HEK293T (cell line): ENCODE measurements around the gene GDPD5.

Experiments used
- CTCF ChIA-PET: fragments of 350-600 bp; formaldehyde crosslinking; extraction: SDS; loops from one replicate; lab custom pipeline; 2021; ENCODE audit warnings: antibody characterized with exemption, inconsistent platforms; lab: Yijun Ruan, JAX
- POLR2A ChIA-PET: fragments of 350-600 bp; formaldehyde crosslinking; extraction: SDS; loops from one replicate; lab custom pipeline; 2020; ENCODE audit warnings: antibody characterized with exemption, inconsistent platforms; lab: Yijun Ruan, JAX
- DNase-seq: peaks from one replicate; pipeline ENCODE4 v3.0.0; 2012; ENCODE audit warnings: mixed read lengths; ENCODE audit errors: extremely low spot score
- ARNT ChIP-seq: fragments of 450-650 bp; IDR thresholded peaks from 2 replicates; pipeline ENCODE4 v1.6.1; 2017; ENCODE audit warnings: mild to moderate bottlenecking
- BHLHE40 ChIP-seq: fragments of 450-650 bp; IDR thresholded peaks from 2 replicates; pipeline ENCODE4 v1.6.1; 2016; ENCODE audit warnings: mild to moderate bottlenecking, moderate library complexity, borderline replicate concordance
- CTBP1 ChIP-seq: fragments of 450-650 bp; IDR thresholded peaks from 2 replicates; pipeline ENCODE4 v1.6.1; 2016; ENCODE audit warnings: borderline replicate concordance
- ELF4 ChIP-seq: fragments of 450-650 bp; IDR thresholded peaks from 2 replicates; pipeline ENCODE4 v1.6.1; 2017; ENCODE audit warnings: antibody characterized with exemption
- FOXA1 ChIP-seq: fragments of 450-650 bp; IDR thresholded peaks from 2 replicates; pipeline ENCODE4 v1.6.1; 2016; ENCODE audit warnings: mild to moderate bottlenecking
- FOXK2 ChIP-seq: fragments of 450-650 bp; IDR thresholded peaks from 2 replicates; pipeline ENCODE4 v1.6.1; 2016; ENCODE audit warnings: mild to moderate bottlenecking
- FOXM1 ChIP-seq: fragments of 450-650 bp; IDR thresholded peaks from 2 replicates; pipeline ENCODE4 v1.6.1; 2017; ENCODE audit warnings: mild to moderate bottlenecking, borderline replicate concordance
- HDGF ChIP-seq: fragments of 450-650 bp; IDR thresholded peaks from 2 replicates; pipeline ENCODE4 v1.6.1; 2017; ENCODE audit warnings: antibody characterized with exemption, borderline replicate concordance
- L3MBTL2 ChIP-seq: fragments of 450-650 bp; conservative IDR thresholded peaks from 2 replicates; pipeline ENCODE4 v1.6.1; 2016; ENCODE audit warnings: mild to moderate bottlenecking
- LEF1 ChIP-seq: fragments of 450-650 bp; IDR thresholded peaks from 2 replicates; pipeline ENCODE4 v1.6.1; 2017; ENCODE audit warnings: mild to moderate bottlenecking, borderline replicate concordance
- NFRKB ChIP-seq: fragments of 450-650 bp; IDR thresholded peaks from 2 replicates; pipeline ENCODE4 v1.6.1; 2016; ENCODE audit warnings: mild to moderate bottlenecking, moderate library complexity
- SP1 ChIP-seq: fragments of 450-650 bp; IDR thresholded peaks from 2 replicates; pipeline ENCODE4 v1.6.1; 2017
- SUZ12 ChIP-seq: fragments of 450-650 bp; IDR thresholded peaks from 2 replicates; pipeline ENCODE4 v1.6.1; 2016; ENCODE audit warnings: mild to moderate bottlenecking
- TARDBP ChIP-seq: fragments of 450-650 bp; IDR thresholded peaks from 2 replicates; pipeline ENCODE4 v1.6.1; 2016
- ZNF384 ChIP-seq: fragments of 450-650 bp; IDR thresholded peaks from 2 replicates; pipeline ENCODE4 v1.6.1; 2016
- TF ChIP-seq, protein P1 (sequence below): fragments of 450-650 bp; IDR thresholded peaks from 2 replicates; pipeline ENCODE4 v1.6.1; 2016

The GDPD5 gene

DNA sequence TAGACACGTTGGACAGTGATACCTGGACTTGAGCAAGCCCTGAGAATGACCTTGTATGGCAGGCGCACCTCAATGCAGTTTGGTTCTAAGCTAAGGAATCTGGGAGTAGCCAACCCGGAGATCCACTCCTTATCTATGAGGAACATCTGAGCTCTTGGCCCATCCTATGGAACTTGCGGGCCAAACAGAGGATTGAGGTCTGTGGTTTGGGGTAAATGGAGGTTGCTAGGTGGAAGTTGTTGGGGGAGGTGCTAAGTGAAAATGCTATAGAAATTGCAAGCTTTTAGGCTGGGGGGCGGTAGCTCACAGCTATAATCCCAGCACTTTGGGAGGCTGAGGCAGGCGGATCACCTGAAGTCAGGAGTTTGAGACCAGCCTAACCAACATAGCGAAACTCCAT lies 8.9 kb downstream of the GDPD5 start:
- no peak for DNase-seq
- TF ChIP-seq, protein P1, sequence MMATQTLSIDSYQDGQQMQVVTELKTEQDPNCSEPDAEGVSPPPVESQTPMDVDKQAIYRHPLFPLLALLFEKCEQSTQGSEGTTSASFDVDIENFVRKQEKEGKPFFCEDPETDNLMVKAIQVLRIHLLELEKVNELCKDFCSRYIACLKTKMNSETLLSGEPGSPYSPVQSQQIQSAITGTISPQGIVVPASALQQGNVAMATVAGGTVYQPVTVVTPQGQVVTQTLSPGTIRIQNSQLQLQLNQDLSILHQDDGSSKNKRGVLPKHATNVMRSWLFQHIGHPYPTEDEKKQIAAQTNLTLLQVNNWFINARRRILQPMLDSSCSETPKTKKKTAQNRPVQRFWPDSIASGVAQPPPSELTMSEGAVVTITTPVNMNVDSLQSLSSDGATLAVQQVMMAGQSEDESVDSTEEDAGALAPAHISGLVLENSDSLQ = no peak
- TF ChIP-seq ZNF384 (no peak), SP1 (no peak), ARNT (no peak), BHLHE40 (no peak), L3MBTL2 (no peak)
- POLR2A ChIA-PET = interaction anchor here (1.3 kb wide), 1 partner anchor 10 kb away, joined by 3 read pairs; no protein-coding TSS in a partner anchor
- CTCF ChIA-PET = no interaction called here

DNA sequence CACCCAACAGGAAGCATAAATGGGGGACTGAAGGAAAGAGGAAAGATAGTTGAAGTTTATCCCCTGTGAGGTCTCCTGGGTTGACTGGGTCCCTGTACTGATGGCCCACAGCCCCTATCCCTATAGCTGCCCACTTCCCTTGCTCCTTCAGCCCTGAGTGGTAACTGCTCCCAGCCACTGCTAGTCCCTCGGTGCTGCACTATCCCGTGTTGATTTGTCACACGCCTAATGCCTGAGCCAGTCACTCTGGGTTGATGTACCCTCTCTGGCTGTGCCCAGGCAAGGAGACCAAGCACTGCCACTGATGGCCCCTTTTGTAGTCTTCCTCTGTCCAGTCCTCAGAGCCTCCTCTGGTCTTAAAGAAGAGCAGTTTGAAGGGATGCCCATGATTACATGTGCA lies 9.6 kb downstream of the GDPD5 start:
- TF ChIP-seq BHLHE40 (no peak), ARNT (no peak), FOXA1 (no peak), TARDBP (no peak), FOXK2 (no peak), CTBP1 (no peak), NFRKB (no peak), HDGF (no peak), SP1 (no peak), FOXM1 (no peak), L3MBTL2 (no peak), SUZ12 (no peak), ZNF384 (no peak), ELF4 (no peak), LEF1 (no peak)
- TF ChIP-seq, protein P1 = no peak
- ChIA-PET POLR2A (interaction anchor here (1.3 kb wide), 1 partner anchor 9 kb away, joined by 3 read pairs; no protein-coding TSS in a partner anchor), CTCF (no interaction called here)
- DNase-seq = no peak

DNA sequence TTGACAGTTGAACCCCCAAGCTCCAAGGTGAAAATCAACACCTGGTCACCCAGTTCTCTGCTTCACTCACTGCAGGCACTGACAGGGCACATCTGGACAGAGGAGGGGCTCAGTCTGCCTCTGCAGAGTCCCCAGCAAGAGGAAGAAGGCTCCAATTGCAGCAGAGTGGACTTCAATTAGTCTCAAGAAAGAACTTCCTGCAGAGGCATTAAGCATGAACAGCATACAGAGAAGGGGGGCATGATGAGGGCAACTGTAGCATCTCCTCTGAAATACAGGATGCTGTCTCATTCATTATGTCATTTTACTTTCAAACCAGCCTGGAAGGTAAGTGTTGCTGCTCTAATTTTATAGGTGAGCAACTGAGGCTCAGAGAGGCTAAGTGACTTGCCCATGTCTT lies 11.1 kb downstream of the GDPD5 start:
- CTCF ChIA-PET = no interaction called here
- POLR2A ChIA-PET = no interaction called here
- TF ChIP-seq SP1 (no peak), NFRKB (no peak), ZNF384 (no peak), FOXM1 (no peak), FOXA1 (no peak), ARNT (no peak), FOXK2 (no peak), BHLHE40 (no peak), LEF1 (no peak), TARDBP (no peak), L3MBTL2 (no peak), HDGF (no peak), SUZ12 (no peak), ELF4 (no peak), CTBP1 (no peak)
- TF ChIP-seq, protein P1 = no peak
- no peak for DNase-seq

DNA sequence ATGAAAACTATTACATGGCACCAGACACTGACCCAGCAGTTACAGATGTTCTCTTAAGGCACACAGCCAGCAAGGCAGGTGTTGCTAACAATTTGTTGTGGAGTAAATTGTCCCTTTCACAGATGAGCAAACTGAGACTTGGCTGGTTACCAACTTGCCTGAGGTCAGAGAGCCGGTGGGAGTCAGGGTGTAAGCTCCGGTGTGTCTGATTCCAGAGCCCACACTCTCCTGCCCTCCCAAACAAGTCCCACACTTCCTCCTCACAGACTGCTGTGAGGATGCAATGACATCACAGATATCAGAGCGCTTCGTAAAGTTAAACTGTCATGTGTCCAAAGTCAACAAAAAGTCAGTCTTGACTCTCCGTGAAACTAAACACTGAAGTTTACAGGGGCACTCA lies 12.5 kb downstream of the GDPD5 start:
- TF ChIP-seq FOXM1 (no peak), SP1 (no peak), NFRKB (no peak), CTBP1 (no peak), ELF4 (no peak), FOXK2 (no peak), FOXA1 (no peak), HDGF (no peak), ARNT (no peak), L3MBTL2 (no peak), SUZ12 (no peak), TARDBP (no peak), BHLHE40 (no peak), ZNF384 (no peak), LEF1 (no peak)
- TF ChIP-seq, protein P1 = no peak
- no peak for DNase-seq
- ChIA-PET CTCF (no interaction called here), POLR2A (no interaction called here)

DNA sequence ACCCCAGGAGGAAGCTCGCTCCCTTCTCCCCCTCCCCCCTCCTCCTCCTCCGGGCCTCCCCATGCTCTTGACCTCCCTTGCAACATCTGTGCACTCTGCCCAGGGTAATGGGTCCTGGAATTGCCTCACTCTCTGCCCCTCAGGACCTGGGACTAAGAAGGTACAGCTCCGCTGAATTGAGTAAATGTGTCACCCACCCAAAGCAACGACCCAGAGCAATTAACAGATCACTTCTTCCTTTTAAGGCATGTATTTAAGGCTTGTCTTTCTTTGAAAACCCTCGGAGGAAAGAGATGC lies 15.1 kb downstream of the GDPD5 start:
- POLR2A ChIA-PET = no interaction called here
- CTCF ChIA-PET = no interaction called here
- no peak for DNase-seq
- TF ChIP-seq ARNT (no peak), LEF1 (no peak)

DNA sequence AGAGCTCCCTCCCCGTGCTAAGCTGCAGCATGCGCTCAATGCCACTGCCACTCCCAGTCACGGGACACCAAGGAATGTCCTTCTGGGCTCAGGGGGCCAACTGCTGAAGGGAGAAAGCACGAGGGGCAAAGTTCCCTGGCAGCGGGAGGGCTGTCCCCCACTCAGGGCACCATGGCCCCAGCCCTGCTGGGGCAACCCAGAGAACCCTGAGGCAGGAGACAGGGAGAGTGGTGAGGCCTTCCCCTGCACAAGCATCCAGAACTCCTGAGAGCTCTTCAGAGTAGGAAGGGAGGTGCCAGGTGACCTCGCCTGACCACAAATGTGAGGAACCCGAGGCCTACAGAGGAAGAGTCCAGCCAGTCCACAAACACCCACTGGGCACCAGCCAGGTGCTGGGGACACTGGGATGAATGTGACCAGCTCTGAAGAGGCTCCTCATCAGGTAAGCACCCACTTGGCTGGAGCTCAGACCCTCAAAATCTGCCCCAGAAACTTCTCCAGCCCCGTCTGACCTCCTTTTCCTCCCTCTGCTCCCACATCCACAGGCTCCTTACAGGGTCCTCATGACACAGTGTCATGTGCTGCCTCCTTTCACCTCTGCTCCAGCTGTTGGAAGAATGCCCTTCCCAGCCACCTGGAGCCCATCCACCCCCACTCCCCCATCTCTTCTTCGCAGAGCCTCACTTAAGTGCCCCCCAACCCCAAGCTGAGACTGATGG lies 15.6 kb downstream of the GDPD5 start:
- ChIA-PET POLR2A (interaction anchor here (0.5 kb wide), 1 partner anchor 24 kb away, joined by 3 read pairs; no protein-coding TSS in a partner anchor), CTCF (interaction anchor here (0.6 kb wide), 1 partner anchor 27 kb away, joined by 3 read pairs; no protein-coding TSS in a partner anchor)
- TF ChIP-seq FOXA1 (no peak), SUZ12 (no peak)

More for the DNA sequence above, 15.6 kb downstream of the GDPD5 start:
- DNase-seq = no peak
